ENCODE results near the gene IRAK3. TPM values are rescaled to one million over a fixed set of nuclear protein-coding genes. Genes with fewer than 3 reads are reported as not detected.
A peak's percentile ranks its signal among the peaks of the same experiment; 100 is the strongest.

The IRAK3 gene, protein sequence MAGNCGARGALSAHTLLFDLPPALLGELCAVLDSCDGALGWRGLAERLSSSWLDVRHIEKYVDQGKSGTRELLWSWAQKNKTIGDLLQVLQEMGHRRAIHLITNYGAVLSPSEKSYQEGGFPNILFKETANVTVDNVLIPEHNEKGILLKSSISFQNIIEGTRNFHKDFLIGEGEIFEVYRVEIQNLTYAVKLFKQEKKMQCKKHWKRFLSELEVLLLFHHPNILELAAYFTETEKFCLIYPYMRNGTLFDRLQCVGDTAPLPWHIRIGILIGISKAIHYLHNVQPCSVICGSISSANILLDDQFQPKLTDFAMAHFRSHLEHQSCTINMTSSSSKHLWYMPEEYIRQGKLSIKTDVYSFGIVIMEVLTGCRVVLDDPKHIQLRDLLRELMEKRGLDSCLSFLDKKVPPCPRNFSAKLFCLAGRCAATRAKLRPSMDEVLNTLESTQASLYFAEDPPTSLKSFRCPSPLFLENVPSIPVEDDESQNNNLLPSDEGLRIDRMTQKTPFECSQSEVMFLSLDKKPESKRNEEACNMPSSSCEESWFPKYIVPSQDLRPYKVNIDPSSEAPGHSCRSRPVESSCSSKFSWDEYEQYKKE
- total RNA-seq: 1 to 10 TPM; 6.1 to 7.0 TPM
- 3.1 TPM for polyA plus RNA-seq (ENCODE audit: insufficient read depth, low read depth, low replicate concordance)
- long read RNA-seq, donor 1, full-length matches to known transcripts: 4 of 4 reads
- long read RNA-seq, donor 1, partial matches to known transcripts: 0 of 4 reads
- long read RNA-seq, donor 1, other reads (novel, unspliced or antisense): 0 of 4 reads
- long read RNA-seq, donor 2, full-length matches to known transcripts: 2 of 2 reads
- long read RNA-seq, donor 2, partial matches to known transcripts: 0 of 2 reads
- long read RNA-seq, donor 2, other reads (novel, unspliced or antisense): 0 of 2 reads

DNA sequence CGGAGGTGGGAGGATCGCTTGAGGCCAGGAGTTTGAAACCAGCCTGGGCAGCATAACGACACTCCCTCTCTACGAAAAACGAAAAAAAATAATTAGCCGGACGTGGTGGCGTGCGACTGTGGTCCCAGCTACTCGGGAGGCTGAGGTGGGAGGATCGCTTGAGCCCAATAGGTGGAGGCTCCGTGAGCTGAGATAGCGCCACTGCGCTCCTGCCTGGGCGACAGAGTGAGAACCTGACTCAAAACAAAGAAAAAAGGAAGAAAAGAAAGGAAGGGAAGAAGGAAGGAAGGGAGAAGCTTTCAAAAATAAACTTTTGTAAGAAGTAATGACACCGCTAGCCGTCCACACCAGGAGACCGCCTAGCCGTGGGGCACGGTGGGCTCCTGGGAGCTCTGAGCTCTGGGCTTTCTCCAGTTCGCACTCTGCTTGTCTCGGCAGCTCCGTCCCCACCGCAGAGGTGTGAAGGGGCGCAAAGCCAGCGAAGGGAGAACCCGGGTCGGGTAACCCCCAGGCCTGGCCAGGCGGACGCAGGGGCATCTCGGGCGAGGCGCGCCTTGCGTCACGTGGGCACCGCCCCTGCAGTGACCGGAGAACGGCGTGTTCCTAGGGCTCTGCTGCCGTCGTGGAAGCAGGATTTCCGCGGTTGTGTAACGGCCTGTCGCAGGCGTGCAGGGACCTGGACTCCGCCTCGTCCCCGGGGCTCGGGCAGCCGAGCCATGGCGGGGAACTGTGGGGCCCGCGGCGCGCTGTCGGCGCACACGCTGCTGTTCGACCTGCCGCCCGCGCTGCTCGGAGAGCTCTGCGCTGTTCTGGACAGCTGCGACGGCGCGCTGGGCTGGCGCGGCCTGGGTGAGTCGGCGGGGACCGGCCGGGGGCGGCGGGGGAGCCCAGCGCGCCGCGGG, at the start of gene IRAK3:
IRAK3 (plus strand) TSS at position 631 of the 902 bp plus-strand sequence; CDS start at position 717, 86 bp downstream.
- TF ChIP-seq POLR2A (IDR thresholded peaks at IDR 0.05): no peak
- TF ChIP-seq, protein P1, sequence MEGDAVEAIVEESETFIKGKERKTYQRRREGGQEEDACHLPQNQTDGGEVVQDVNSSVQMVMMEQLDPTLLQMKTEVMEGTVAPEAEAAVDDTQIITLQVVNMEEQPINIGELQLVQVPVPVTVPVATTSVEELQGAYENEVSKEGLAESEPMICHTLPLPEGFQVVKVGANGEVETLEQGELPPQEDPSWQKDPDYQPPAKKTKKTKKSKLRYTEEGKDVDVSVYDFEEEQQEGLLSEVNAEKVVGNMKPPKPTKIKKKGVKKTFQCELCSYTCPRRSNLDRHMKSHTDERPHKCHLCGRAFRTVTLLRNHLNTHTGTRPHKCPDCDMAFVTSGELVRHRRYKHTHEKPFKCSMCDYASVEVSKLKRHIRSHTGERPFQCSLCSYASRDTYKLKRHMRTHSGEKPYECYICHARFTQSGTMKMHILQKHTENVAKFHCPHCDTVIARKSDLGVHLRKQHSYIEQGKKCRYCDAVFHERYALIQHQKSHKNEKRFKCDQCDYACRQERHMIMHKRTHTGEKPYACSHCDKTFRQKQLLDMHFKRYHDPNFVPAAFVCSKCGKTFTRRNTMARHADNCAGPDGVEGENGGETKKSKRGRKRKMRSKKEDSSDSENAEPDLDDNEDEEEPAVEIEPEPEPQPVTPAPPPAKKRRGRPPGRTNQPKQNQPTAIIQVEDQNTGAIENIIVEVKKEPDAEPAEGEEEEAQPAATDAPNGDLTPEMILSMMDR (IDR thresholded peaks at IDR 0.05): no peak
- H3K27ac ChIP-seq: peak within 1 kb of the TSS; percentile 78 to 91
- DNase-seq: peak; percentile 79
- H3K4me3 ChIP-seq: peak within 1 kb of the TSS; percentile 65 to 68
- intact Hi-C loops (cut with DNase I; ENCODE audit: low total_unique reads): no loop called here
- H3K27me3 ChIP-seq: no peaks in the 10 kb centered on the region
- WGBS, 2 donors: 25 to 33% methylated on average over 29 to 36 of the region's 82 CpGs
- no peaks in the 10 kb centered on the region for H3K9me3 ChIP-seq
- H3K36me3 ChIP-seq (ENCODE audit: low read depth, missing control alignments): no peaks in the 10 kb centered on the region
- H3K4me1 ChIP-seq: peaks cover 5% of the 10 kb centered on the region

DNA sequence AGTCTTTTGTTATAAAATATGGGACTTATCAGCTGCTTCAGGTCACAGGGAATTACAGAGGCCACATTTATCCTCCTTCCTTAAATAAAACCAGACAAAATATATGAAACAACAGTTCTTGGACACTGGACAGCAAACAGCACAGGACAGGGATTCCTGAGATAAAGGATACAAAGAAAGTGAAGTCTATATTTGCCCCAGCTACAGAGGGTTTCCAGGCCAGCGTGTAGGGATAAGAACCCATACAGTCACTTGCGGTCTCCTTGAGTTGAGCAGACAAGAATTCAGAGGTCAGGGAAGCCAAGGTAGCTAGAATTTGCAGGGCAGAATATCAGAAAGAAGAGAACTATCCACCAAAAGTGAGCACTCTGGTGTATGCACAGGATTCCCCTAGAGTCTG, 49.7 kb upstream of the IRAK3 start:
- no peaks in the 10 kb centered on the region for H3K4me1 ChIP-seq
- no peak overlapping the region for H3K27ac ChIP-seq
- H3K36me3 ChIP-seq (ENCODE audit: low read depth, missing control alignments): no peaks in the 10 kb centered on the region
- intact Hi-C loops (cut with DNase I; ENCODE audit: low total_unique reads): no loop called here
- WGBS, 2 donors: 96% methylated on average over 2 of the region's 2 CpGs
- no peak for DNase-seq
- no peak overlapping the region for H3K4me3 ChIP-seq
- no peaks in the 10 kb centered on the region for H3K27me3 ChIP-seq
- H3K9me3 ChIP-seq: no peaks in the 10 kb centered on the region
- TF ChIP-seq, protein P1 (IDR thresholded peaks at IDR 0.05): no peak
- no peak for TF ChIP-seq POLR2A (IDR thresholded peaks at IDR 0.05)

DNA sequence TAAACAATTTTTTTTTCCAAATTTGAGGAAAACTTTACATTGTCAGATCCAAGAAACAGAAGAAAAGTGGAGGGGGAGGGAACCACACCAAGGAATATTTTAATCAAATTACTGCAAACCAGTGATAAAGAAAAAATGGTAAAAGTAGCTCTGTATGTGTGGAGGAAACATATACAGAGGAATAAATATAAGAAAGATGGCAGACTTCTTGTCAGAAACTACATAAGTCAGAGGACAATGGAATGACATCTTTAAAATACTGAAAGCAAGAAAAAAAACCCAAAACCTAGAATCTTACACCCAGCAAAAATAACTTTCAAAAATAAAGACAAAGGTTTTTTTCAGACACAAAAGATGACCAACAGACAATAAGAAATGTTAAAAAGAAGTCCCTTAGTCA, 48.3 kb upstream of the IRAK3 start:
- no peak for DNase-seq
- H3K9me3 ChIP-seq: no peaks in the 10 kb centered on the region
- H3K4me1 ChIP-seq: no peaks in the 10 kb centered on the region
- intact Hi-C loops (cut with DNase I; ENCODE audit: low total_unique reads): no loop called here
- TF ChIP-seq, protein P1 (IDR thresholded peaks at IDR 0.05): no peak
- TF ChIP-seq POLR2A (IDR thresholded peaks at IDR 0.05): no peak
- H3K27me3 ChIP-seq: no peaks in the 10 kb centered on the region
- no peak overlapping the region for H3K27ac ChIP-seq
- no peak overlapping the region for H3K4me3 ChIP-seq
- no peaks in the 10 kb centered on the region for H3K36me3 ChIP-seq (ENCODE audit: low read depth, missing control alignments)

DNA sequence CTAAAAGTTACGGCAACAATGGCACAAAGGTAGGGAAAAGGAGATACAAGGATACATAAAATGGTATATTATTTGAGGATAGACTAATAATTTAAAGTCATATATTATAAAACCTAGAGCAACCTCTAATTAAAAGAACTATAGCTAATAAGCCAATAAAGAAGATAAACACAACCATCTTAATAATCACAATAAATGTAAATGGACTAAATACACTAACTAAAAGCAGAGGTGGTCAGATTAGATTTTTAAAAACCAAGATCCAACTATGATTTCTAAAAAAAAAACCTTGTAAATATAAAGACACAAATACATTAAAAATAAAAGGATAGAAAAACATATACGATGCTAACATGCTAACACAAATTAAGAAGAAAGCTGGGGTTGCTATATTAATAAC, 47.7 kb upstream of the IRAK3 start:
- H3K9me3 ChIP-seq: no peaks in the 10 kb centered on the region
- H3K27me3 ChIP-seq: no peaks in the 10 kb centered on the region
- intact Hi-C loops (cut with DNase I; ENCODE audit: low total_unique reads): no loop called here
- H3K4me3 ChIP-seq: no peak overlapping the region
- 94 to 95% methylated on average over 2 of the region's 2 CpGs for WGBS, 2 donors
- DNase-seq: no peak
- no peak overlapping the region for H3K27ac ChIP-seq
- no peaks in the 10 kb centered on the region for H3K36me3 ChIP-seq (ENCODE audit: low read depth, missing control alignments)
- no peaks in the 10 kb centered on the region for H3K4me1 ChIP-seq
- no peak for TF ChIP-seq POLR2A (IDR thresholded peaks at IDR 0.05)

Measured in testis (tissue), 5 donors.